ENCODE measurements around the gene ABCE1. TPM values are rescaled to one million over a fixed set of nuclear protein-coding genes. Genes with fewer than 3 reads are reported as not detected.
A peak's percentile ranks its signal among the peaks of the same experiment; 100 is the strongest.

The ABCE1 gene
- total and polyA plus RNA-seq, 2 of the 8 experiments (the other 6 are each of a cell fraction or from before 2014, with no cell fraction given), result 43.7 to 126 TPM

GRCh38 chr4:145076469-145076855 lies 21.6 kb upstream of the ABCE1 start:
- ChIA-PET POLR2A (ENCODE audit: partially characterized antibody) (no interaction called here), CTCF (ENCODE audit: partially characterized antibody) (interaction anchor here (1.0 kb wide), 2 partner anchors 15 to 27 kb away, joined by 3 to 6 read pairs; no protein-coding TSS in a partner anchor)
- H2BK12ac ChIP-seq (ENCODE audit: low read depth, low read length), result no peak overlapping the region
- H3K23me2 ChIP-seq (ENCODE audit: low read depth, low read length), result no peaks in the 10 kb centered on the region
- no peak overlapping the region for H3K4me2 ChIP-seq (ENCODE audit: insufficient read depth in 1 of 2, low read depth in 2 of 2, low read length in 2 of 2)
- no peak overlapping the region for H3K14ac ChIP-seq (ENCODE audit: insufficient read length)
- H3K18ac ChIP-seq (ENCODE audit: extremely low read depth, low read length), result no peak overlapping the region
- H2BK120ac ChIP-seq (replicated peaks; ENCODE audit: low read depth, low read length), result no peak overlapping the region
- H3K79me2 ChIP-seq (ENCODE audit: control insufficient read depth in 1 of 2, insufficient read depth in 2 of 2, low read length in 2 of 2), result peaks cover 5 to 26% of the 10 kb centered on the region in 2 experiments; a peak in 3 of 4 replicates
- H3K4me3 ChIP-seq (ENCODE audit: extremely low read depth in 1 of 4, insufficient read depth in 2 of 4, low read depth in 3 of 4, low read length in 4 of 4), result no peak overlapping the region
- no peak overlapping the region for H3K9ac ChIP-seq (replicated peaks in 1 of 4; ENCODE audit: extremely low read depth in 1 of 4, low read depth in 3 of 4, low read length in 3 of 4)
- H2BK5ac ChIP-seq (ENCODE audit: low read depth, low read length), result no peak overlapping the region
- H3K56ac ChIP-seq (replicated peaks; ENCODE audit: insufficient read length, low read depth, low read length), result no peak overlapping the region
- H3K79me1 ChIP-seq (ENCODE audit: low read depth, low read length), result no peaks in the 10 kb centered on the region; the same call in 1 of the 2 replicates
- peaks cover 0 to 5% of the 10 kb centered on the region in 2 experiments for H4K20me1 ChIP-seq (replicated peaks in 1 of 2; ENCODE audit: control insufficient read depth in 1 of 2, insufficient read depth in 2 of 2, low read length in 2 of 2)
- H3K27me3 ChIP-seq (replicated peaks in 1 of 4; ENCODE audit: control insufficient read depth in 3 of 4, extremely low read depth in 1 of 4, insufficient read depth in 3 of 4, low read length in 3 of 4), result no peaks in the 10 kb centered on the region
- peak; percentile 28 for FAIRE-seq
- WGBS, 2 experiments (ENCODE audit: extremely low coverage in 1 of 2, insufficient coverage in 1 of 2, insufficient read length in 1 of 2, insufficient replicate concordance in 2 of 2, low coverage in 1 of 2, low lambda C conversion rate in 2 of 2, missing lambda C conversion rate in 1 of 2), result 89% methylated on average over 2 of the region's 2 CpGs; no CpG with 5 or more reads in 1 of the 2 experiments
- no peak overlapping the region for H3K23ac ChIP-seq (ENCODE audit: insufficient read length)
- no peak overlapping the region for H3K27ac ChIP-seq (ENCODE audit: low read depth, low read length)
- H2AK5ac ChIP-seq (ENCODE audit: low read depth, low read length), result no peak overlapping the region
- H3K4me1 ChIP-seq (replicated peaks in 1 of 4; ENCODE audit: control insufficient read depth in 3 of 4, insufficient read depth in 4 of 4, low read length in 3 of 4), result no peaks in the 10 kb centered on the region
- H2BK20ac ChIP-seq (ENCODE audit: low read length), result no peak overlapping the region
- no peak for DNase-seq (ENCODE audit: low read depth in 1 of 2, low spot score in 2 of 2)
- peaks cover 0 to 11% (median 0%) of the 10 kb centered on the region in 4 experiments; a peak in 3 of 8 replicates for H3K36me3 ChIP-seq (ENCODE audit: control insufficient read depth in 2 of 4, insufficient read depth in 4 of 4, low read length in 3 of 4)
- no peaks in the 10 kb centered on the region for H3K9me3 ChIP-seq (ENCODE audit: insufficient read depth in 2 of 2, low read depth in 1 of 2, low read length in 1 of 2)
- H2AFZ ChIP-seq (ENCODE audit: low read length), result no peak overlapping the region
- no peak overlapping the region for H4K8ac ChIP-seq (ENCODE audit: extremely low read depth, insufficient read depth, low read length)
- H4K5ac ChIP-seq (ENCODE audit: insufficient read length, low read depth, low read length), result no peak overlapping the region
- H2BK15ac ChIP-seq (ENCODE audit: low read length), result no peak overlapping the region
- no peak overlapping the region for H3K4ac ChIP-seq (replicated peaks; ENCODE audit: insufficient read length, low read depth, low read length)
- H4K91ac ChIP-seq (replicated peaks; ENCODE audit: insufficient read length, low read length), result no peak overlapping the region
- TF ChIP-seq E2F6 (IDR thresholded peaks at IDR 0.05), result no peak
- no peak for TF ChIP-seq RXRA (IDR thresholded peaks at IDR 0.05; ENCODE audit: insufficient read depth, low read depth, low read length)
- TF ChIP-seq RNF2 (IDR thresholded peaks at IDR 0.05; ENCODE audit: borderline replicate concordance, low read depth, low read length, missing control alignments, poor library complexity, severe bottlenecking), result no peak
- no peak for TF ChIP-seq BCL11A (IDR thresholded peaks at IDR 0.05; ENCODE audit: low read depth in 2 of 2, low read length in 2 of 2)
- no peak for TF ChIP-seq BRCA1 (IDR thresholded peaks at IDR 0.05; ENCODE audit: low read depth, low read length)
- no peak for TF ChIP-seq TBP (IDR thresholded peaks at IDR 0.05; ENCODE audit: low read depth, low read length)
- no peak for TF ChIP-seq JUND (IDR thresholded peaks at IDR 0.05; ENCODE audit: low read length)
- TF ChIP-seq CTBP2 (IDR thresholded peaks at IDR 0.05; ENCODE audit: borderline replicate concordance, insufficient read depth, insufficient read length, low read length), result no peak
- no peak for TF ChIP-seq HDAC2 (IDR thresholded peaks at IDR 0.05; ENCODE audit: borderline replicate concordance in 1 of 2, low read depth in 2 of 2, low read length in 2 of 2)
- no peak for TF ChIP-seq CTCF (IDR thresholded peaks at IDR 0.05; ENCODE audit: control extremely low read depth in 1 of 3, insufficient read depth in 1 of 3, low read depth in 1 of 3, low read length in 3 of 3)
